ENCODE data around the gene DAAM2. TPM values are rescaled to one million over a fixed set of nuclear protein-coding genes. Genes with fewer than 3 reads are reported as not detected.
A peak's percentile ranks its signal among the peaks of the same experiment; 100 is the strongest.

DAAM2 gene
- total and polyA plus RNA-seq, 2 experiments from 2014 or later: 3.4 to 8.5 TPM

DNA sequence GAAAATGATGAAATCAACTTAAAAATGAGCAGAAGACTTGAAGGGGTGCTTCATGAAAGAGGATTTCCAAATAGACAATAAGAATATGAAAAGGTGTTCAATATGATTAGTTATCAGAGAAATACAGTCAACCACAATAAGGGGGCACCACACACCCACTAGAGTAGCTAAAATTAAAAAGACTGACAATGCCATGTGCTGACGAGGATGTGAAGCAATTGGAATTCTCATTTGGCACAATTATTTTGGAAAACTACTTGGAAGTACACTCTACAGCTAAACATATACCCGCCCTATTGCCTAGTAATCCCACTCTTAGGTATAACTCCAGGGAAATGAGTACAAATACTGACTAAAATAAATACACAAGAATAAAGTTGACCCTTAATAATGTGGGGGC is 97.1 kb downstream of the DAAM2 start:
- TF ChIP-seq CTCF (IDR thresholded peaks at IDR 0.05; ENCODE audit: low read depth, low read length): no peak
- Histone ChIP-seq H3K4me3 (no peak overlapping the region), H3K27ac (no peak overlapping the region), H3K27me3 (no peaks in the 10 kb centered on the region), H3K9me3 (ENCODE audit: low read depth) (no peaks in the 10 kb centered on the region), H3K4me1 (ENCODE audit: low read depth) (peaks cover 7% of the 10 kb centered on the region), H3K36me3 (no peaks in the 10 kb centered on the region)
- no peak for DNase-seq (ENCODE audit: low read depth in 1 of 2, low spot score in 1 of 2)

GRCh38 chr6:39891353-39891752 is 99.2 kb downstream of the DAAM2 start:
- H3K9me3 ChIP-seq (ENCODE audit: low read depth): no peaks in the 10 kb centered on the region
- no peak for DNase-seq (ENCODE audit: low read depth in 1 of 2, low spot score in 1 of 2)

DNA sequence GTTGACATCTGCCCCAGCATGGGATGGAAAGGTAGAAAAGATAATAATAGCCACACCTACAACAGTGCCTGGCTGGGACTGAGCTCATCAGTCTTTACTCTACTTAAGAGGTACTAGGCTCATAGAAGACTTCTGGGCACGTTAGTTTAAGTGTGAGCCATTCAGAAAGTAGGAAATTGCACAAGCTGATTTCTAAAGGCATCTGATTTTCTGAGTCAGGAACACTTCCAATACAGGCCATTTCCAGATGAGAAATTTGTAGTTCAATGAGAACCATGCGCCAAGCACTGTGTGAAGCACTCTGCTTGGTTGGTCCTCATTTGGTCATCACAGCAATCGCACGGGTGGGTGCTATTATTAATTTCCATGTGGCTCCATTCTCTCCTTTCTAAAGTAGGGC is 99.8 kb downstream of the DAAM2 start:
- H3K9me3 ChIP-seq (ENCODE audit: low read depth): no peaks in the 10 kb centered on the region

More at GRCh38 chr6:39891353-39891752, 99.2 kb downstream of the DAAM2 start:
- no peak overlapping the region for H3K4me3 ChIP-seq
- H3K27me3 ChIP-seq: no peaks in the 10 kb centered on the region
- peaks cover 7% of the 10 kb centered on the region for H3K4me1 ChIP-seq (ENCODE audit: low read depth)
- TF ChIP-seq CTCF (IDR thresholded peaks at IDR 0.05; ENCODE audit: low read depth, low read length): no peak
- no peak overlapping the region for H3K27ac ChIP-seq
- H3K36me3 ChIP-seq: no peaks in the 10 kb centered on the region

DNA sequence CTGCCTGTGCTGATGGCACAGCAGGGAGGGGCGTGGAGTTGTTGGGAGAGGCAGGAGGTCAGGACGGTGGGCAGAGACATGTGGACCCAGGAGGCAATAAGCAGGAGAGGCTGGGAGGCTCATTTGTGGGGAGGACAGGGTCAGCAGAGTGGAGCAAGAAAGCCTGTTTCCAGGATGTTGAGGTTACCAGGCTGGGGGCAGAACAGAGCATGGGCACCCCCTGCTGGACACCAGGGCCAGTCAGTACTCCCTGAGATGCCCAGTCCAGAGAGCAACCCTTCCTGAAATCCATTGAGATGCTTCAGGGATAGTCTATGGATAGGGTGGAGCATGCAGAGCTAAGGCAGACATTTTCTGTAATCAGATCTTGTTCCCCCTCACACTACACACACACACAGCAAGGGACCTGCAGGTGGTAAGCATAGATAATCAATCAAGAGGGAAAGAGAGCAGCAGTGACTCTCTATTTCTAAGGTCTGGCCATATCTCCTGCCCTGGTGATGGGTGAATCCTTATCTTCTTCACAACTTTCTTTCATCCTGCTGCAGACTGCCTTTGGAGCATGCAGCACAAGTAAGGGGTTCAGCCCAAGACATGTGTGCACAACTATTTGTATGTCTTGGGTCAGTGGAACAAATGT is 100.4 kb downstream of the DAAM2 start:
- Histone ChIP-seq H3K36me3 (no peaks in the 10 kb centered on the region), H3K27ac (no peak overlapping the region), H3K27me3 (no peaks in the 10 kb centered on the region), H3K4me3 (no peak overlapping the region), H3K9me3 (ENCODE audit: low read depth) (no peaks in the 10 kb centered on the region), H3K4me1 (ENCODE audit: low read depth) (peaks cover 7% of the 10 kb centered on the region)
- DNase-seq (ENCODE audit: low read depth in 1 of 2, low spot score in 1 of 2): peak; percentile 76 to 87
- peak; percentile 88 for TF ChIP-seq CTCF (IDR thresholded peaks at IDR 0.05; ENCODE audit: low read depth, low read length)

More for the DNA sequence above, 99.8 kb downstream of the DAAM2 start:
- Histone ChIP-seq H3K27ac (no peak overlapping the region), H3K27me3 (no peaks in the 10 kb centered on the region), H3K4me1 (ENCODE audit: low read depth) (peaks cover 7% of the 10 kb centered on the region), H3K36me3 (no peaks in the 10 kb centered on the region), H3K4me3 (no peak overlapping the region)
- DNase-seq (ENCODE audit: low read depth in 1 of 2, low spot score in 1 of 2): peak in 1 of 2 donors; percentile 48
- no peak for TF ChIP-seq CTCF (IDR thresholded peaks at IDR 0.05; ENCODE audit: low read depth, low read length)

GRCh38 chr6:39893286-39893685 is 101.1 kb downstream of the DAAM2 start:
- no peaks in the 10 kb centered on the region for H3K9me3 ChIP-seq (ENCODE audit: low read depth)
- peaks cover 7% of the 10 kb centered on the region for H3K4me1 ChIP-seq (ENCODE audit: low read depth)
- no peaks in the 10 kb centered on the region for H3K27me3 ChIP-seq
- no peak for DNase-seq (ENCODE audit: low read depth in 1 of 2, low spot score in 1 of 2)
- no peaks in the 10 kb centered on the region for H3K36me3 ChIP-seq
- H3K27ac ChIP-seq: no peak overlapping the region
- TF ChIP-seq CTCF (IDR thresholded peaks at IDR 0.05; ENCODE audit: low read depth, low read length): no peak
- H3K4me3 ChIP-seq: no peak overlapping the region
